ENCODE results near the gene CDK6.

Gene CDK6

GRCh38 chr7:92843781-92844180, 7.4 kb upstream of the CDK6 start:
- no peak for DNase-seq

GRCh38 chr7:92843034-92843760, 6.8 kb upstream of the CDK6 start:
- DNase-seq: no peak

GRCh38 chr7:92841192-92841591, 4.8 kb upstream of the CDK6 start:
- DNase-seq: no peak

- DNase-seq: no peak
Measured at GRCh38 chr7:92840316-92840715, 3.9 kb upstream of the CDK6 start.

- no peak for DNase-seq
Measured at GRCh38 chr7:92839901-92840300, 3.5 kb upstream of the CDK6 start.

- no peak for DNase-seq
Measured at GRCh38 chr7:92838934-92839333, 2.6 kb upstream of the CDK6 start.

DNA sequence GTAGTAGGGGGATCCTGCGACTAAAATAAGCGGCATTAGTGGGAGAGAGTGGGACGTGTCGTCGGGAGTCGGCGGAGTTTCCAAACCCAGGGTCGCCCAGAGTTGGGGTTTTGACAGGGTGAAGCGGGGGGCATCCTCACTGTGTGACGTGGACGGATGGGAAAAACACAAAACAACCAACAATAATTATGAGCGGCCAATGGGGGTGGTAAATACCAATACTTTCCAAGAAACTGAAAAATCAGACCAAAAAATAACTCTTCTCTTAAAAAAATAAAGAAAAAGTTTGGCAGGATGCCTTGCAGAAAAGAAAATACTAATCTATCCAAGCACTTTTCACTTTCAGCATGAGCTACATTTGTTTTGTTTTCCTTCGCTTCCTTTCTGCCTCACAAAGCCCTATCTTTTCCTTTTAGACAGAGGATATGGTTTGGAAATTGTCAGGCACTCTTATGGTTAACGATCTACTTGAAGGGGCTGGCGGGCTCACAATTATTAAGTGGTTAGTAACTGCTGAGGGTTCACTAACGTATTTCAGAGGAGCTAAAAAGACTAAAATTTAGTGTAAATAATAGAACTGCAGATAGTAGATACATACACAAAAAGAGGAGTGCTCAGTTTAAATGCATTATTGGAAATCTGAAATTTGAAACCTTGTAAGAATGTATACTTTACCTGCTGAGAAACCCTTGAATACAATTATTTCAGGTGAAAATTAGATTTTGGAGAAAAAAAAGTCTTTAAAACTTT, 802 bp upstream of the CDK6 start:
- DNase-seq: no peak

DNA sequence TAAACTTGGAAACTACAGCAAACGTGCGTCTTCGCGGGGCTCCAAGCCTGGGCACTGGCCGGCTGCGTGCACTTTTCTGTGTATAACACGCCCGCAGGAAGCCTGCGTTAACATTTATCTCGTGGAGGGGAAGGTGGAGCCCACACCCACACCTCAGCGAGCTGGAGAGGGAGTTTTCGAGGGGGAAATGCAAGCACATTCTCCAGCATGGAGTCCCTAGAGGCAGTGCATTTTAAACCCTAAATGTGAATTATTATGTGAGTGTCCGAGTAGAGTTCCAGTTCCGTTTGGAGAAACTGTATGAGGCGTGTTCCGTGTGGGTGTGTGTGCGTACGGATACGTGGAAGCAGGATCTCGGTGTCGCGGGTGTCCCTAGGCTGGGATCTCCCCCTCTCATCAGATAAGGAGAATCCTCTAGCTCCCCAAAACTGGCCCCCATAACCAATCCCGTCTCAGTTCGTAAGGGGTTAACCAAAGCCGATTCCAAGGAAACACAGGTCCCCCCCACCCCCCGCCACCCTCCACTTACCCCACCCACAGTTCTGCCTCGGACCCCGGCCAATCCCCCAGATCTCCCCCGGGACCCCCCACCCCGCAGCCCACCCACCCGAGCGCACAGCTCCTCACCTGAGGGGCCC, 403 bp downstream of the CDK6 start:
- peak; percentile 30 to 48 for DNase-seq

DNA sequence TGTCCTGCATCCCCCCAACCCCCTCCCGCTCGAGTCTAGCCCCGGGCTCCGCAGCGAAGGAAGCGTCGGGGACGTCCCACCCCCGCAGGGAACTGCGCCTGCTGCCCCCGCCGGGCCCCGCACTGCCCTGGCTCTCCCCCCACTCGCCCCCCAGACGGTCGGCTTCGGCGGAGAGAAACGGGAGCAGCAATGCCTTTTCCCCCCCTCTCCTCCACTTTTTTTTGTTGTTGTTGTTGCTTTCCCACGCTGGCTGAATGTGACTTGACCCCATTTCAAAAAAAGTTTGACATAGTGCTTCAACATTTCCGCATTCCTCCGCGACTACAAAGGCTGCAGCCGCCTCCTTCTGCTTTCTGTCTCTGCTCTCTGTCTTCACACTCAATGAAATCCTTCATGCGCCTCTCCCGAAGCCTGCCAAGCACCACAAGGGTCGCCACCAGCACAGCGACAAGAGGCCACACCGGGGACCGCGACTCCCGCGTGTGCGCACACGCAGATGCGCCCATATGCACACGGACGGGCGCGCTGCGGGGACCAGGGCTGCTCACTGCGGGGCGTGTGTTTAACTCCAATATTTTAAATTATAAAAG, 1.0 kb downstream of the CDK6 start:
- DNase-seq: peak; percentile 36 to 44

- DNase-seq: no peak
Measured at GRCh38 chr7:92834507-92835260, 1.7 kb downstream of the CDK6 start.

DNA sequence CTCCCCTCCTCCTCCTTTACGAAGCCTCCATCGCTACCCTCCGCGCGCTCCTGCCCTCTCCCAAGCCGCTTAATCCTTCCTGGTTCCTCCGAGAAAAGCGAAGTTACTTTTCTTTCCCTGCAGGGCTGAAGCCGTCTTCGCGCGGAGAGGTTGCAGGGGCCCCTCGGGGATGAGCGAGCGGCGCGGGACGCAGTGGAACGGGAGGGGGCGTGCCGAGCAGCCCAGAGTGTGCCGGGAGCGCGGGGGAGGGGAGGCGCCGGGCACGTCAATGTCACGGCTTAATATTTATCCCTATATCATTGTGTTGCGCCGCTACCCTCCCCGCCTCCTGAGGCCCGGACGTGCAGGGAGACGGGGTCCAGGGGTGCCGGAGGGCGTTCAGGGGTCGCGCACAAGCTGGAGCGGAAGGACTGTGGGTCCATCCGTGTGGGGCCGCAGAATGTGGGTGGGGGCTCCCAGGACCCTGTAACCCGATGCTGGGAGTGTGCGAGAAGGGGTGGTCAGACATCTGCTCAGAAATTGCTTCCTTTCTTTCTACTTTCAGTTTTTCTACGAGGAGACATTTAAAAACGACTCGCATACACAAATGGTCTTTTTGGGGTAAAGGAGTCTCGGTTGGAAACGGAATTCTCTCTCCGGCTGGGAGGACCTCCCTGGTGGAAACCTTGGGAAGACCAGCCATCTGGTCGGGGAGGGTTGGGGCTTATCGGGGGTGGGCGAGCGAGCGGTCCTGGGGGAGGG, 2.4 kb downstream of the CDK6 start:
- peak; percentile 72 to 77 for DNase-seq

- peak; percentile 82 for DNase-seq
Measured at GRCh38 chr7:92833024-92833765, 3.2 kb downstream of the CDK6 start.

- DNase-seq: no peak
Measured at GRCh38 chr7:92832534-92833023, 3.8 kb downstream of the CDK6 start.

- no peak for DNase-seq
Measured at GRCh38 chr7:92831716-92832533, 4.4 kb downstream of the CDK6 start.

GRCh38 chr7:92830532-92831110, 5.8 kb downstream of the CDK6 start:
- DNase-seq: no peak

- no peak for DNase-seq
Measured at GRCh38 chr7:92830027-92830426, 6.3 kb downstream of the CDK6 start.

GRCh38 chr7:92827464-92828120, 8.8 kb downstream of the CDK6 start:
- no peak for DNase-seq

DNA sequence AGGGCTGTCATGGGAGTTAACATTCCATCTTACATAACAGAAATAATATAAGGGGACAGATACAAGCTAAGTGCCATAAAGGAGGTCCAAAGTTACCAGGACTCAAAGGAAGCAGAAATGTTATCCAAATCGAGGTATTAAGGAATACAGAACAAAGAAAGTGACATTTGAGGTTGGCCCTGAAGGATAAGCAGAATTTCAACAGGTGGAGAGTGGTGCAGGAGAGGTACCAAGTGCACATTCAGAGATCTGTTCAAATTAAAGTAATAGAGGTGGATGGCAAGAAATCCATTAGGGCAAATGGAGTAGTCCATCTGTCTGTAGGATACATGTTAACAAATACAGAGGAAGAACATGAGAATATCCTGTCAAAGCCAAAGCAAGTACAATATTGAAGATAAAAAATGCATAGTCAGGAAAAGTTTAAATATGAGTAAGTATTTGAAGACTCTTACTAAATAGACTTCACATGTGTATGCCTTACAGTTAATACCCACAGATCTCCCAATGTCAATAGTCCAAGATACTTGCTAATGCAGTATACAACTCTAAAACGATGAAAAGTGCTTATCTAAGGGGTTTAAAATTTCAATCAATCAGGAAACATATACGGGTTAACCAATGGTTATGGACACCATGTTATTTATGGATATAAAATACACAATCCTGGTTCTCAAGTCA, 10.0 kb downstream of the CDK6 start:
- DNase-seq: no peak
